Stimulated activated naive CD8-positive, alpha-beta T cell treated with anti-CD3 and anti-CD28 coated beads, Interleukin-15, amount 100 ng/mL, for 72 hours (primary cell): Measurements from ENCODE around the gene SIGLEC6.

Experiments
- ATAC-seq: fragments of 150-1000 bp; cut with Tn5 transposase; 2 replicates; pipeline ENCODE4 v1.10.0; 2021; ENCODE audit warnings: mild to moderate bottlenecking, moderate library complexity
- DNase-seq, 2 donors: peaks; one replicate each; pipeline ENCODE4 v3.0.0; 2021 to 2022
- H3K27ac Mint-ChIP-seq, 2 donors: one replicate each; pipeline ENCODE4 v1.8.0; 2022; ENCODE audit warnings: mild to moderate bottlenecking in 2 of 2, mixed read lengths in 2 of 2, moderate library complexity in 2 of 2
- H3K27me3 Mint-ChIP-seq: one replicate; pipeline ENCODE4 v1.8.0; 2022; ENCODE audit warnings: mixed read lengths
- H3K4me1 Mint-ChIP-seq: one replicate; pipeline ENCODE4 v1.8.0; 2022; ENCODE audit warnings: mild to moderate bottlenecking, mixed read lengths
- H3K4me3 Mint-ChIP-seq, 2 donors: one replicate each; pipeline ENCODE4 v1.8.0; 2022; ENCODE audit warnings: mild to moderate bottlenecking in 2 of 2, mixed read lengths in 2 of 2, moderate library complexity in 1 of 2
- H3K9me3 Mint-ChIP-seq, 2 donors: one replicate each; pipeline ENCODE4 v1.8.0; 2022; ENCODE audit warnings: mixed read lengths in 2 of 2

Gene SIGLEC6

GRCh38 chr19:51478381-51479234, 52.9 kb downstream of the SIGLEC6 start, which contains the start of gene CEACAM18:
CEACAM18 (plus strand) TSS chr19:51478539.
- Mint-ChIP-seq H3K27ac (peak within 1 kb of the TSS in 1 of 2 donors; percentile 56), H3K4me1 (peaks cover 21% of the 10 kb centered on the region), H3K9me3 (peaks cover 0 to 4% of the 10 kb centered on the region in 2 donors), H3K4me3 (no peak within 1 kb of the TSS), H3K27me3 (peaks cover 63% of the 10 kb centered on the region)
- DNase-seq, result no peak
- no peak for ATAC-seq

DNA sequence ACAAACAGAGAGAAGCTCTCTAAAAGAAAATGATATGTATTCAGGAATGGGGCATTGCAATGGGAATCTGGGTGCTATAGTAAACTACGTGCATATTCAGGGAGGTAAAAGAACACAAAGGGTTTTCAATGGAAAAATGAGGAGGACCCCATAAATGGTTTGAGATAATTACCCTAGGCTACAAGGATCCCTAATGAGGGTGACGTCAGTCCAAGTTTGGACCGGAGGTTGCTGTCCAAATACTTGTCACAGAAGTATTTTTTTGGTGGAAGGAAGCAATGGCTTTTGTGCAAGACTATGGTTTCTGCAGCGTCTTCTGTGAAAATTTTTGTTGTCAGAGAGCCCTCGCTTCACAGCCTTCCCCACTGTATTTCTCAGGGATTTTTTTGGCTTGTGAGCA, 54.1 kb downstream of the SIGLEC6 start:
- no peak overlapping the region for H3K4me3 Mint-ChIP-seq
- ATAC-seq (no peak), DNase-seq (no peak)
- H3K9me3 Mint-ChIP-seq, result peaks cover 0 to 4% of the 10 kb centered on the region in 2 donors
- H3K27me3 Mint-ChIP-seq, result peaks cover 64% of the 10 kb centered on the region
- no peak overlapping the region for H3K27ac Mint-ChIP-seq
- peaks cover 31% of the 10 kb centered on the region for H3K4me1 Mint-ChIP-seq

- DNase-seq (no peak), ATAC-seq (no peak)
- Mint-ChIP-seq H3K4me1 (peaks cover 31% of the 10 kb centered on the region), H3K27ac (no peak overlapping the region), H3K27me3 (peaks cover 59% of the 10 kb centered on the region), H3K4me3 (no peak overlapping the region), H3K9me3 (peaks cover 0 to 4% of the 10 kb centered on the region in 2 donors)
Observed at GRCh38 chr19:51476164-51476563, 55.3 kb downstream of the SIGLEC6 start.

DNA sequence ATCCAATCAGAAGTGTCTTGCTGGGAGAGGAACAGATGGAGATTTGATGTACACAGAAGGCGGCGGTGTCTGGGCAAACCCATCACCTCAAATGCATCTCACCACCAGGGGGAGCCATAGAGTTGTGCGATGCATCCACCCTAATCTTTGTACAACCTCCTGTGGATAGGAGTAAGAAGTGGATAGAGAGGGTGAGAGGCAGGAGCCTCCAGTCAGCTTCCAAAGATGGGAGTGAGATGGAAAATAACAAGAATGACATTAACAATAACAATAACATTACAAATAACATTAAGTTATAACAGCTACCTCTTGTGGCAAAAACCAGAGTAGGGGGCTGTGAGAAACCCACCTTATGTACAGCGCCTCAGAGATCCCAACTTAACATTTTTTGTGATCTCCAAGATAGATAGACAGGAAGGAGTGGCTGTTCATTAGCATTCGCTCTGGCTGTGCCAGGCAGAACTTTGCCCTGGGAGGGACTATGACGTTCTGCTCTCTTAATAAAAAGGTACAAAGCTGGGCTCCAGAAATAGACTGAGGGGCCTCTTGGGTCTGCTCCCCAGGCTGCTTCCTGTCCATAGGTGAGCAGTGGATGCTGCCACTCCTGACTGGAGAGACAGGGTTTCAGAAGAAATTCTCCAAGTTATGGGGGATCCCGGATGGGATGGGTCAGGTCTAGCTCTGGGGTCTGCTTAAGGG, 58.3 kb downstream of the SIGLEC6 start:
- H3K27ac Mint-ChIP-seq, result no peak overlapping the region
- DNase-seq (peak; percentile 75 to 76), ATAC-seq (peak; percentile 88)
- no peaks in the 10 kb centered on the region for H3K9me3 Mint-ChIP-seq
- H3K4me1 Mint-ChIP-seq, result peaks cover 16% of the 10 kb centered on the region
- no peak overlapping the region for H3K4me3 Mint-ChIP-seq
- H3K27me3 Mint-ChIP-seq, result peaks cover 57% of the 10 kb centered on the region

DNA sequence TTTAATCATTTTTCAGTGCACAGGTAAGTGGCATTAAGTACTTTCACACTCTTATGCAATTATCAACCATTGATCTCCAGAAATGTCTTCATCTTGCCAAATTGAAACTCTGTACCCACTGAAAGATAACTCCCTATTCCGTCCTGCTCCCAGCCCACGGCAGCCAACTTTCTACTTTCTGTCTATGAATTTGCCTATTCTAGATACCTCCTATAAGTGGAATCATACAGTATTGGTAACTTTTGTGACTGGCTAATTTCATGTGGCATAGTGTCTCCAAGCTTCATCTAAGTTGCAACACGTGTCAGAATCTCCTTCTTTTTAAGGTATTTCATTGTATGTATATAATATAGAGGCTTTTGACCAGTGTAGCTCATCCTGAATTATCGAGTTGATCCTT, 58.9 kb downstream of the SIGLEC6 start:
- no peak overlapping the region for H3K4me3 Mint-ChIP-seq
- no peaks in the 10 kb centered on the region for H3K9me3 Mint-ChIP-seq
- peaks cover 59% of the 10 kb centered on the region for H3K27me3 Mint-ChIP-seq
- DNase-seq (no peak), ATAC-seq (no peak)
- H3K4me1 Mint-ChIP-seq, result peaks cover 21% of the 10 kb centered on the region
- no peak overlapping the region for H3K27ac Mint-ChIP-seq

GRCh38 chr19:51471527-51471926, 59.9 kb downstream of the SIGLEC6 start:
- Mint-ChIP-seq H3K27me3 (peaks cover 60% of the 10 kb centered on the region), H3K9me3 (no peaks in the 10 kb centered on the region), H3K27ac (no peak overlapping the region), H3K4me1 (peaks cover 27% of the 10 kb centered on the region), H3K4me3 (no peak overlapping the region)
- ATAC-seq (no peak), DNase-seq (no peak)

DNA sequence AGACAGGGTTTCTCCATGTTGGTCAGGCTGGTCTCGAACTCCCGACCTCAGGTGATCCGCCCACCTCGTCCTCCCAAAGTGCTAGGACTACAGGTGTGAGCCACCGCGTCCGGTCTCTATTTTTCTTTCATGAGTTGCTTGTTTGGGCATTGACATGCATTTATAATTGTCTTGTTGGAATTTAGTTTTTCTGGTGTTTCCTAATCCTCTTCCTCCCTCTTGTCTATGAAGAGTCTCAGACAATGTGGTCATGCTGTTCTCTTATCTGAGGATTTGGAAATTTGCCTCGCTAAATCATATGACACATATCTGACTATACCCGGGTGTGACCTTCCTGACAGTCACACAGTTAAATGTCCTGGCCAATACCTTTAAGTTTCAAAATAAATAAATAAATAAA, 60.5 kb downstream of the SIGLEC6 start:
- H3K4me1 Mint-ChIP-seq, result peaks cover 29% of the 10 kb centered on the region
- DNase-seq (no peak), ATAC-seq (no peak)
- H3K9me3 Mint-ChIP-seq, result no peaks in the 10 kb centered on the region
- H3K27me3 Mint-ChIP-seq, result peaks cover 66% of the 10 kb centered on the region
- no peak overlapping the region for H3K27ac Mint-ChIP-seq
- H3K4me3 Mint-ChIP-seq, result no peak overlapping the region

DNA sequence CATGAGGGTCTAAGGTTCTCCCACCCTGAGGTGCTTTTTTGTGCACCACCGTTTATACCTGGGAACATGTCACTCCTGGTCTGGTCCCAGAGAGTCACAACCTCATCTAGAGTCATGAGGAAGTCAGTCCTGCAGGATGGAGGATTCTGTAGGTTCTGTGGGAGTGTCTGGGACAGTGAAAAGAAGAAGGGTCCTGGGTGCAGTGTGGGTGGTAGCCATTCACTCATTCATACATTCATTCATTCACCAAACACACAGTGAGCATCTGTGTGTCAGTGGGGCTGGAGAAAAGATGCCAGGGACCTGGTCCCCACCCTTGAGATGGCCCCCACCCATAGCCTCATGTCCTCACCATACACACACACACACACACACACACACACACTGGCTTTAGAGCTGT, 61.8 kb downstream of the SIGLEC6 start:
- no peaks in the 10 kb centered on the region for H3K9me3 Mint-ChIP-seq
- H3K27ac Mint-ChIP-seq, result no peak overlapping the region
- peaks cover 29% of the 10 kb centered on the region for H3K4me1 Mint-ChIP-seq
- H3K27me3 Mint-ChIP-seq, result peaks cover 76% of the 10 kb centered on the region
- no peak overlapping the region for H3K4me3 Mint-ChIP-seq
- DNase-seq, result no peak
- ATAC-seq, result no peak

DNA sequence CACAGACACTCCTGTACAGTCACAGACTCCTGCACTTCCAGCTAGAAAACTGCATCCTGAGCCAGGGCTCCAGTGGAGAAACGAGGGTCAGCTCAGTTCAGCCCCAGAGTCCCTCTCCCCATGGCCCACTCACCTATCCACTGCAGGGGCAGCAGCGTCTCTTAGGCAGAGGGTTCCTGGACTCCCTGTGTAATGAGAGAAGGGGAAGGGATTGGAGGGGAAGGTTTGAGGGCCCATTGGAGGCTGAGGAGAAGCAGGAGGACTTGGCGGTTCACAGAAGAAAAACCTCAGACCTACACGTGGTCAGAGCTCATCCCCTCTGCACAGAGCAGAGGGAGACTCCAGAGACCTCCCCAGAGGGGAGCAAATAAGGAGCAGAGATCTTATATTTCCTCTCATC, 62.3 kb downstream of the SIGLEC6 start:
- Mint-ChIP-seq H3K4me3 (no peak overlapping the region), H3K27me3 (peaks cover 76% of the 10 kb centered on the region), H3K9me3 (no peaks in the 10 kb centered on the region), H3K27ac (no peak overlapping the region), H3K4me1 (peaks cover 32% of the 10 kb centered on the region)
- ATAC-seq (no peak), DNase-seq (no peak)

GRCh38 chr19:51468545-51468920, 62.9 kb downstream of the SIGLEC6 start:
- Mint-ChIP-seq H3K27ac (no peak overlapping the region), H3K9me3 (no peaks in the 10 kb centered on the region), H3K4me1 (peaks cover 33% of the 10 kb centered on the region), H3K4me3 (no peak overlapping the region), H3K27me3 (peaks cover 77% of the 10 kb centered on the region)
- DNase-seq (no peak), ATAC-seq (no peak)

- H3K27ac Mint-ChIP-seq, result no peak overlapping the region
- no peak overlapping the region for H3K4me3 Mint-ChIP-seq
- ATAC-seq (no peak), DNase-seq (no peak)
- H3K27me3 Mint-ChIP-seq, result peaks cover 77% of the 10 kb centered on the region
- no peaks in the 10 kb centered on the region for H3K9me3 Mint-ChIP-seq
- H3K4me1 Mint-ChIP-seq, result peaks cover 36% of the 10 kb centered on the region
Observed at GRCh38 chr19:51467864-51468544, 63.5 kb downstream of the SIGLEC6 start.
